Measurements from ENCODE around the gene NAA60.

- TF ChIP-seq FOXM1 (IDR thresholded peaks at IDR 0.05; ENCODE audit: low read depth) (no peak), NRF1 (IDR thresholded peaks at IDR 0.05; ENCODE audit: low read depth, low read length) (no peak), IRF3 (IDR thresholded peaks at IDR 0.05; ENCODE audit: low read depth, low read length) (no peak)
These were observed 66.9 kb downstream of the NAA60 start for GRCh38 chr16:3510416-3510815.
